HG03139 (cell line): ENCODE results near the gene OSCAR.

Experiments used
- ATAC-seq: cut with Tn5 transposase; IDR thresholded peaks from one replicate; pipeline ENCODE4 v1.9.1; 2021; ENCODE audit not compliant: unreplicated experiment

OSCAR gene

DNA sequence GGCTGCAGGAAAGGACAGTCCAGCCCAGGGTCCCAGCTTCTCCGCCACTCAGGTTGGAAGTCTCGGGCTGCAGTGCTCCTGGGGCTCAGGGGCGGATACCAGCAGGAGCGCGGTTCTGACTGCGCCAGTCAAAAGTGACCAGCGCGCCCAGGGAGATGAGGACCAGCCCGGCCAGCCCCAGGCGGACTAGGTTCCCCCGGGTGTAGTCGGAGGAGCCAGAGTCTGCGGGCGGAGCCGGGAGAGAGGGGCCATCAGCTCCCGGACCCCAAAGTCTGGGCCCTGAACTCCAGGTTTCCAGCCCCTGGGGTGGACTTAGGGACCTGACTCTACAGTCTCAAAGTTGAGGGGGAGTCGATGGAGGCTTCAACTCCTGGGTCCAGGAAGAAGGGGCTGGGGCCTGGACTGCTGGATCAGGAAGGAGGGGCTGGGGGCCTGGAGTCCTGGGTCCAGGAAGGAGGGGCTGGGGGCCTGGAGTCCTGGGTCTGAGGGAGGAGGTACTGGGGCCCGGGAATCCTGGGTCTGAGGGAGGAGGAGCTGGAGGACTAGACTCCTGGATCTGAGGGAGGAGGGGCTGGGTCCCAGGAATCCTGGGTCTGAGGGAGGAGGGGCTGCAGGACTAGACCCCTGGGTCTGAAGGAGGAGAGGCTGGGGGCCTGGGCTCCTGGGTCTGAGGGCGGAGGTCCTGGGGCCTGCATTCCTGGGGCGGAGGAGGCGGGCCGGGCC is 5.3 kb downstream of the OSCAR start:
- no peak for ATAC-seq

DNA sequence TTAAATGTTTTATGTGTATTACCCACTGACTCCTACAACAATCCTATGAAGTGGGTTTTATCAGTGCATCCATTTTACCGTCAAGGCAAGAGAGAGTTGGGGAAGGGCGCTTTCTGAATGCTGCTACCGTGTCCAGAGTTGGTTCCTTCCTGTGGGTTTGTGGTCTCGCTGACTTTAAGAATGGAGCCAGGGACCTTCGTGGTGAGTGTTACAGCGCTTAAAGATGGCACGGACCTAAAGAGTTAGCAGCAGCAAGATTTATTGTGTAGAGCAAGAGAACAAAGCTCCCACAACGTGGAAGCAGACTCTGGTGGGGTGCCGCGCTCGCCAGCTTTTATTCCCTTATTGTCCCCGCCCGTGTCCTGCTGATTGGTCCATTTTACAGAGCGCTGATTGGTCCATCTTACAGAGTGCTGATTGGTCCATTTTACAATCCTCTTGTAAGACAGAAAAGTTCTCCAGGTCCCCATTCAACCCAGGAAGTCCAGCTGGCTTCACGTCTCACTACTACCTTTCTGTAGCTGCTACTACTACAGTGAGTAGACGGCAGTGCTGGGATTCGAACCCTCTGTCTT is 6.1 kb downstream of the OSCAR start:
- ATAC-seq, result no peak

DNA sequence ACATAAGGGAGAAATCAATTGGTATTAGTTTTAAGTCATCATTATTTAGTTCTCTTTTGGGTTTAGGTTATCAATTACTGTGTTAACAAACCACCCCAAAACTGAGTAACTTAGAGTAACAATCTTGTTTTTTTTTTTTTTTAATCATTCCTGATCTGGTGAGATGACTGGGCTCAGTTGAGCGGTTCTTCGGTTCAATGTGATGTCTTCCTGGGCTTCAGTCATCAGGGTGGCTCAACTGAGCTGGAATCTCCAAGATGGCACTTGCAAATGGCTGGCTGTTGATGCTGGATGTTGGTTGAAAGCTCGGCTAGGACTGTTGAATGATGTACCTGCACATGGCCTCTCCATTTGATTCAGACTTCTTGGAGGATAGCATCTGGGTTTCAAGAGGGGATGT is 16.2 kb downstream of the OSCAR start:
- no peak for ATAC-seq

DNA sequence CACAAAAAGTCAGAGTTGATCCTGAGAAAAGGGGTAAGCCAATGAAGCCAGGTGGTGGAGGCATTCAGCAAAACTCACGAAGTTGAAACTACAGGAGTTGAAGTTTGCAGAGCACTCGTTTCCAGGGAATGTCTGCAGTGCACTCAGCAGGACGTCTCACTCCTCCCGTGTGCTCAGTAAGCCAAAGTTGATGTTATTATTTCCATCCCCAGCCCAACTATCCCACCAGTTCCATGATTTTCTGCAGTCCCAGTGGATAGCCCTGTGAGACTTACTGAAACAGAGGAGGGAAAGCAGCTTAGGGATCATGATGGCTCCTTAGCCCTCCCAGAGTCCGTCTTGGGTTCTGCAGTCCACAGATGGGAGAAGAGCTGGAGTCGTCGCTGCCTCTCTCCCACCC is 19.6 kb downstream of the OSCAR start, which contains the start of gene TARM1:
Gene TARM1, minus strand, starts transcription at position 334 of the 400 bp plus-strand sequence. Its CDS starts 25 bp downstream, at position 309.
- no peak for ATAC-seq

DNA sequence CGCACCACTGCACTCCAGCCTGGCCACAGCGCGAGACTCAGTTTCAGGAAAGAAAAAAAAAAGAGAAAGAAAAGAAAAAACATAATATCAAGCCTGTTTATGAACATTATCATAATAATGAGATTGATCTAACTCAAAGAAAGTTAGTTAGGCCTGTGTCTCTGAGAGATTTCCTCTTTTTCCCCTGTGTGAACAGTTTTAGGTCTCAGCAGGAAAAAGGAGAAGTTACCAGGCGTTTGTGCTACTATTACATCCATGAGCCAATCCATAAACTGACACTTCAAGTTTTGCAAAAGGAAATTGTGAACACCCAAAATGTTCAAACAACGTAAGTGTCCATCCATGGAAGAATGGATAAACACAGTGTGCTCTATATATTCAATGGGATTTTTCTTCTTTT is 23.3 kb downstream of the OSCAR start:
- no peak for ATAC-seq

GRCh38 chr19:54074851-54075250 is 25.8 kb downstream of the OSCAR start:
- no peak for ATAC-seq

- ATAC-seq, result no peak
Observed at GRCh38 chr19:54073829-54074228, 26.8 kb downstream of the OSCAR start.

DNA sequence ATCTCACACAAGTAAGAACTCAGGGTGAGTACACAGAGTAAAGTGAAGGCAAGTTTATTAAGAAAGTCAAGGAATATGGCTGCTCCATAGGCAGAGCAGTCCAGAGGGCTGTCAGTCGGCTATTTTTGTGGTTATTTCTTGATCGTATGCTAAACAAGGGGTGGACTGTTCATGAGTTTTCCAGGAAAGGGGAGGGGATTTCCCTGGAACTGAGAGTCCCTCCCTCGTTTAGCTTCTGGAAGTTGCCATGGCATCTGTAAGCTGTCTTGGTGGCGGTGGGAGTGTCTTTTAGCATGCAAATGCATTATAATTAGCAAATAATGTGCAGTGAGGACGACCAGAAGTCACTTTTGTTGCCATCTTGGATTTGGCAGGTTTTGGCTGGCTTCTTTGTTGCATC is 31.1 kb downstream of the OSCAR start:
- no peak for ATAC-seq

- ATAC-seq, result no peak
Observed at GRCh38 chr19:54063350-54064116, 37.1 kb downstream of the OSCAR start, which contains the start of gene VSTM1. VSTM1 (minus strand) TSS chr19:54063897; CDS start chr19:54063777, 120 bp downstream.

- ATAC-seq, result no peak
Observed at GRCh38 chr19:54062643-54063042, 38.0 kb downstream of the OSCAR start.

DNA sequence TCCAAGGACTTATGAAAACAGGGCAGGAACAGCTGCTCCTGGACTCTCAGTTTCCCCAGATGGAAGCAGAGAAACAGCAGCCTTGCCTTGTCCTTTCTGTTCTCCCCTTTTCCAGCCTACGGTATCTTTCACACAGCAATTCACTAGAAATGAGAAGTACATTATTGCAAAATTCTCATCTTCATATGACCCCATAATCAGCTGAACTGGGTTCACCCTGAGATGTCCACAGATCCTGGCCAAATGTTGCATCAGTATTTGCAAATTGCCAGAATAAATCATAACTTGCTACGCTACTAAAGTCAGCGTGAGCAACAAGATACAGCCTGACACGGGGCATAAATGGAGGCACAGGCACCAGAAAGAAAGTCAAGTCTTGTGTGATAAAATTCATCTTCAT is 53.0 kb downstream of the OSCAR start:
- no peak for ATAC-seq

DNA sequence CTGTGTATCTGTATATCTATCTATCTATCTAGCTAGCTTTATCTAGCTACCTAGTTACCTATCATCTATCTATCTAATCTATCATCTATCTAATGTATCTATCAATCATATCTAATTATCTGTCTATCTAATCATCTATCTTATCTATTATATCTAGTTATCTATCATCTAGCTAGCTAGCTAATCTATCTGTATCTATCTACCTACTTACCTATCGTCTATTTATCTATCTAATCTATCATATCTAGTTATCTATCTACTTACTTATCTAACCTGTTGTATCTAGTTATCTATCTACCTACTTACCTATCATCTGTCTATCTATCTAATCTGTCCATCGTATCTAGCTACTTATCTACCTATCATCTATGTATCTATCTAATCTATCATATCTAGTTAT is 54.8 kb downstream of the OSCAR start:
- ATAC-seq, result no peak
